ENCODE data around the gene TFF2. TPM values are rescaled to one million over a fixed set of nuclear protein-coding genes. Genes with fewer than 3 reads are reported as not detected.

Gene TFF2
- polyA plus RNA-seq, 1 donor (not counting 4 experiments of a cell fraction or from before 2014, with no cell fraction given): not detected

GRCh38 chr21:42308161-42308913 lies 42.5 kb downstream of the TFF2 start:
- TF ChIP-seq CTCF (optimal IDR thresholded peaks at IDR 0.05 in 1 of 3, IDR thresholded peaks at IDR 0.05 in 1 of 3, conservative IDR thresholded peaks at IDR 0.05 in 1 of 3; ENCODE audit: extremely low read depth in 1 of 3, insufficient read depth in 2 of 3, low read length in 3 of 3): no peak
- TF ChIP-seq EZH2 (IDR thresholded peaks at IDR 0.05; ENCODE audit: low read length): no peak
- peaks cover 2% of the 10 kb centered on the region for H3K4me1 ChIP-seq (ENCODE audit: control insufficient read depth, extremely low read depth, insufficient read depth, low read length)
- H3K27ac ChIP-seq (ENCODE audit: control insufficient read depth, insufficient read depth, low read length): no peak overlapping the region
- no peak for FAIRE-seq
- no peaks in the 10 kb centered on the region for H4K20me1 ChIP-seq (ENCODE audit: control insufficient read depth, extremely low read depth, insufficient read depth, low read length)
- H3K9me3 ChIP-seq (ENCODE audit: control insufficient read depth, low read depth, low read length): no peaks in the 10 kb centered on the region
- no peaks in the 10 kb centered on the region for H3K36me3 ChIP-seq (ENCODE audit: control insufficient read depth in 2 of 2, extremely low read depth in 1 of 2, insufficient read depth in 2 of 2, low read length in 2 of 2)
- H3K79me2 ChIP-seq (ENCODE audit: control insufficient read depth, insufficient read depth, low read length): no peaks in the 10 kb centered on the region
- no peak overlapping the region for H2AFZ ChIP-seq (ENCODE audit: control insufficient read depth, low read length)
- H3K4me3 ChIP-seq (ENCODE audit: control insufficient read depth in 2 of 3, extremely low read depth in 1 of 3, insufficient read depth in 2 of 3, low read depth in 1 of 3, low read length in 3 of 3): no peak overlapping the region
- no peak overlapping the region for H3K4me2 ChIP-seq (ENCODE audit: control insufficient read depth, extremely low read depth, insufficient read depth, low read depth, low read length)
- DNase-seq (ENCODE audit: low read depth, low spot score): no peak
- no peak overlapping the region for H3K9ac ChIP-seq (ENCODE audit: control insufficient read depth, extremely low read depth, insufficient read depth, low read length)
- no peaks in the 10 kb centered on the region for H3K9me1 ChIP-seq (ENCODE audit: control insufficient read depth, extremely low read depth, insufficient read depth, low read length)
- dilution Hi-C loops (cut with MboI; ENCODE audit: extremely low pct_ligation_motif_present, low sequenced_read_pairs): no loop called here
- peaks cover 6% of the 10 kb centered on the region for H3K27me3 ChIP-seq (ENCODE audit: control insufficient read depth, extremely low read depth, insufficient read depth, low read length)

GRCh38 chr21:42307106-42307505 lies 43.7 kb downstream of the TFF2 start:
- Histone ChIP-seq H3K27me3 (ENCODE audit: control insufficient read depth, extremely low read depth, insufficient read depth, low read length) (peaks cover 6% of the 10 kb centered on the region), H3K4me2 (ENCODE audit: control insufficient read depth, extremely low read depth, insufficient read depth, low read depth, low read length) (no peak overlapping the region), H4K20me1 (ENCODE audit: control insufficient read depth, extremely low read depth, insufficient read depth, low read length) (no peaks in the 10 kb centered on the region), H3K4me3 (ENCODE audit: control insufficient read depth in 2 of 3, extremely low read depth in 1 of 3, insufficient read depth in 2 of 3, low read depth in 1 of 3, low read length in 3 of 3) (no peak overlapping the region), H2AFZ (ENCODE audit: control insufficient read depth, low read length) (no peak overlapping the region), H3K27ac (ENCODE audit: control insufficient read depth, insufficient read depth, low read length) (no peak overlapping the region), H3K9ac (ENCODE audit: control insufficient read depth, extremely low read depth, insufficient read depth, low read length) (no peak overlapping the region), H3K9me3 (ENCODE audit: control insufficient read depth, low read depth, low read length) (no peaks in the 10 kb centered on the region), H3K36me3 (ENCODE audit: control insufficient read depth in 2 of 2, extremely low read depth in 1 of 2, insufficient read depth in 2 of 2, low read length in 2 of 2) (no peaks in the 10 kb centered on the region), H3K9me1 (ENCODE audit: control insufficient read depth, extremely low read depth, insufficient read depth, low read length) (no peaks in the 10 kb centered on the region), H3K4me1 (ENCODE audit: control insufficient read depth, extremely low read depth, insufficient read depth, low read length) (peaks cover 2% of the 10 kb centered on the region), H3K79me2 (ENCODE audit: control insufficient read depth, insufficient read depth, low read length) (no peaks in the 10 kb centered on the region)
- TF ChIP-seq CTCF (optimal IDR thresholded peaks at IDR 0.05 in 1 of 3, IDR thresholded peaks at IDR 0.05 in 1 of 3, conservative IDR thresholded peaks at IDR 0.05 in 1 of 3; ENCODE audit: extremely low read depth in 1 of 3, insufficient read depth in 2 of 3, low read length in 3 of 3) (no peak), EZH2 (IDR thresholded peaks at IDR 0.05; ENCODE audit: low read length) (no peak)
- dilution Hi-C loops (cut with MboI; ENCODE audit: extremely low pct_ligation_motif_present, low sequenced_read_pairs): no loop called here
- no peak for DNase-seq (ENCODE audit: low read depth, low spot score)
- FAIRE-seq: no peak

Measured in keratinocyte (primary cell).